ENCODE measurements around the gene OSBPL2.

DNA sequence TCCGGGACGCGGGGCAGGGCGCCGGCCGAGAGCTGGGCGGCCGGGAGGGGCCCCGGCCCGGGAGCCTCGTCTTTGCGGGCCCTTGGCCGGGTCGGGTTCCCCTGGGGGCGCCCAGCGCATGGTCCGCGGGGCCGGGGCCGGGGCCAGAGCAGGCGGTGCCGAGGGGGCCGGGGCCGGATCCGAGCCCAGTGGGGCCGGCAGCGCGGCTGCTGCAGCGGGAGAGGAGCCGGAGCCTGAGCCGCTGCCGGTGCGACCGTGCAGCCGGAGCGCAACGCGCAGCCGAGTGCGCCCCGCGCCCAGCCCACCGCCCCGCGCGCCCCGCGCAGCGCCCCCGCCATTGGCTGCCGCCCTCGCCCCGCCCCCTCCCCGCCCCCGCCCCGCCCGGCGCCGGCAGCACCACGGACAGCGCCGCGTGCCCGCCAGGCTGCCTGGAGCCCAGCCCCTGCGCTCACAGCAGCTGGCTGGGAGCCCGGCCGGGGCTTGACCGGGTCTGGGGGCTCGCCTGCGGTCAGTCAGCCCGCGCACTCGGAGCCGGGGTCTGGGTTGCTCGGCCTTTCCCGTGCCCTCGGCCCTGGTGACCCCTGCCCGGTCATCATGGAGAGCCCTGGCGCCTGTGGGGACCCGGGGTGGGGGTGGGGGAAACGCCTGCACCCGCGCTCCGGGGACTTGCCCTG is 18.2 kb upstream of the OSBPL2 start, which contains the start of gene HRH3:
- TF ChIP-seq POLR2A (IDR thresholded peaks at IDR 0.05; ENCODE audit: low read depth, low read length) (no peak), POLR2AphosphoS5 (IDR thresholded peaks at IDR 0.05; ENCODE audit: low read depth, low read length) (no peak), TAF1 (IDR thresholded peaks at IDR 0.05; ENCODE audit: low read depth, low read length) (no peak)

Data from GM12891 (cell line).